CD14-positive monocyte (primary cell): ENCODE results near the gene AOPEP. TPM values are rescaled to one million over a fixed set of nuclear protein-coding genes. Genes with fewer than 3 reads are reported as not detected.

Source experiments
- DNase-seq, 3 donors: peaks; one replicate each; pipeline ENCODE4 v3.0.0-alpha.2; 2011 to 2022
- H2AFZ ChIP-seq: 2 replicates; pipeline ENCODE4 v1.6.0; 2012; ENCODE audit warnings: mild to moderate bottlenecking, low read depth, low read length, inconsistent platforms; ENCODE audit not compliant: insufficient read depth, poor library complexity, severe bottlenecking
- H3K27ac ChIP-seq, 2 donors: 1 replicate in 1 of 2; 2 replicates in 1 of 2; pipeline ENCODE4 v1.5.1; 2012 to 2013; ENCODE audit warnings: low read length in 2 of 2, control low read depth in 1 of 2, inconsistent platforms in 1 of 2, low read depth in 1 of 2, mild to moderate bottlenecking in 1 of 2
- H3K27me3 ChIP-seq, 2 donors: one replicate each; pipeline versions ENCODE4 v1.6.0 to v1.6.1; 2011 to 2013; ENCODE audit warnings: low read length in 2 of 2; ENCODE audit not compliant: control insufficient read depth in 2 of 2, insufficient read depth in 2 of 2
- H3K36me3 ChIP-seq, 2 donors: replicated peaks in 1 of 2; 1 replicate in 1 of 2; 2 replicates in 1 of 2; pipeline versions ENCODE4 v1.5.1 to v1.6.1; 2012 to 2013; ENCODE audit warnings: low read length in 2 of 2, control low read depth in 1 of 2, inconsistent platforms in 1 of 2, mild to moderate bottlenecking in 1 of 2; ENCODE audit not compliant: insufficient read depth in 2 of 2, control insufficient read depth in 1 of 2
- H3K4me1 ChIP-seq, 2 donors: 1 replicate in 1 of 2; 2 replicates in 1 of 2; pipeline versions ENCODE4 v1.5.1 to v1.6.1; 2012 to 2013; ENCODE audit warnings: low read length in 2 of 2, control low read depth in 1 of 2, inconsistent platforms in 1 of 2, mild to moderate bottlenecking in 1 of 2, moderate library complexity in 1 of 2; ENCODE audit not compliant: insufficient read depth in 2 of 2, control insufficient read depth in 1 of 2
- H3K4me2 ChIP-seq: replicated peaks from 2 replicates; pipeline ENCODE3; 2012; ENCODE audit warnings: low read length, moderate library complexity, mild to moderate bottlenecking; ENCODE audit not compliant: poor library complexity, severe bottlenecking; ENCODE audit errors: extremely low read depth
- H3K4me3 ChIP-seq, 3 experiments: fragments of 200-600 bp in 1 of 3; sonication (generic) in 1 of 3; replicated peaks in 1 of 3; 1 replicate in 2 of 3; 2 replicates in 1 of 3; pipeline ENCODE4 v1.5.1; 2011 to 2013; ENCODE audit warnings: low read length in 3 of 3, mild to moderate bottlenecking in 3 of 3, control low read depth in 2 of 3, low read depth in 2 of 3, inconsistent platforms in 1 of 3, moderate library complexity in 1 of 3
- H3K79me2 ChIP-seq: 2 replicates; pipeline ENCODE4 v1.6.0; 2012; ENCODE audit warnings: mild to moderate bottlenecking, control low read depth, inconsistent platforms, low read length, moderate library complexity; ENCODE audit not compliant: insufficient read depth
- H3K9ac ChIP-seq: 2 replicates; pipeline ENCODE4 v1.6.0; 2017; ENCODE audit warnings: low read length, mild to moderate bottlenecking; ENCODE audit not compliant: insufficient read depth, poor library complexity, severe bottlenecking
- H3K9me3 ChIP-seq, 2 donors: replicated peaks in 1 of 2; 1 replicate in 1 of 2; 2 replicates in 1 of 2; pipeline versions ENCODE4 v1.5.1 to v1.6.1; 2012 to 2013; ENCODE audit warnings: low read length in 2 of 2, control low read depth in 1 of 2; ENCODE audit not compliant: control insufficient read depth in 1 of 2, insufficient read depth in 1 of 2
- H4K20me1 ChIP-seq: 2 replicates; pipeline ENCODE4 v1.6.0; 2012; ENCODE audit warnings: mild to moderate bottlenecking, low read length, control low read depth, moderate library complexity; ENCODE audit not compliant: insufficient read depth
- H3K27ac Mint-ChIP-seq, 7 donors: one replicate each; pipeline ENCODE4 v1.8.0; 2020; ENCODE audit warnings: mild to moderate bottlenecking in 7 of 7, mixed read lengths in 7 of 7, moderate library complexity in 6 of 7, inconsistent platforms in 2 of 7
- H3K27me3 Mint-ChIP-seq, 3 donors: one replicate each; pipeline ENCODE4 v1.8.0; 2021 to 2022; ENCODE audit warnings: low read depth in 3 of 3, mild to moderate bottlenecking in 3 of 3, mixed read lengths in 3 of 3, moderate library complexity in 3 of 3, inconsistent platforms in 1 of 3
- H3K36me3 Mint-ChIP-seq, 2 donors: one replicate each; pipeline ENCODE4 v1.8.0; 2020; ENCODE audit warnings: mixed read lengths in 2 of 2, inconsistent platforms in 1 of 2, mild to moderate bottlenecking in 1 of 2
- H3K4me1 Mint-ChIP-seq: one replicate; pipeline ENCODE4 v1.8.0; 2020; ENCODE audit warnings: mild to moderate bottlenecking, mixed read lengths
- H3K4me3 Mint-ChIP-seq, 2 donors: one replicate each; pipeline ENCODE4 v1.8.0; 2020; ENCODE audit warnings: mild to moderate bottlenecking in 2 of 2, mixed read lengths in 2 of 2, moderate library complexity in 1 of 2
- H3K9me3 Mint-ChIP-seq, 7 donors: one replicate each; pipeline ENCODE4 v1.8.0; 2020 to 2022; ENCODE audit warnings: mixed read lengths in 7 of 7, mild to moderate bottlenecking in 6 of 7, moderate library complexity in 6 of 7, inconsistent platforms in 2 of 7
- WGBS: methylation state at CpG from one replicate; pipeline ENCODE4 v1.1.5; 2013; ENCODE audit warnings: missing lambda C conversion rate; ENCODE audit not compliant: insufficient coverage; 5-methylcytosine and 5-hydroxymethylcytosine counted together
- intact Hi-C, 2 donors: fragments of 100-400 bp; cut with micrococcal nuclease; formaldehyde crosslinking; loops; one replicate each; pipeline versions ENCODE4 v1.15.0 to v1.15.1; 2023
- polyA plus RNA-seq, 3 donors: library from polyadenylated mRNA; depleted of rRNA in 1 of 3; unstranded in 2 of 3; stranded (reverse) in 1 of 3; fragments of 300-500 nt in 2 of 3; fragments of >200 nt in 1 of 3; fragmentation: Illumina TruSeq in 2 of 3; gene quantifications; 1 replicate in 2 of 3; 2 replicates in 1 of 3; pipeline ENCODE4 v1.2.3, GENCODE V29; 2012 to 2021
- TF ChIP-seq, protein P1 (sequence below): fragments of 200-600 bp; IDR thresholded peaks from one replicate; pipeline ENCODE4 v1.8.0; 2022; ENCODE audit warnings: antibody characterized with exemption, mild to moderate bottlenecking

AOPEP gene
- polyA plus RNA-seq, 3 donors = 3.0 to 4.1 (median 3.1) TPM

DNA sequence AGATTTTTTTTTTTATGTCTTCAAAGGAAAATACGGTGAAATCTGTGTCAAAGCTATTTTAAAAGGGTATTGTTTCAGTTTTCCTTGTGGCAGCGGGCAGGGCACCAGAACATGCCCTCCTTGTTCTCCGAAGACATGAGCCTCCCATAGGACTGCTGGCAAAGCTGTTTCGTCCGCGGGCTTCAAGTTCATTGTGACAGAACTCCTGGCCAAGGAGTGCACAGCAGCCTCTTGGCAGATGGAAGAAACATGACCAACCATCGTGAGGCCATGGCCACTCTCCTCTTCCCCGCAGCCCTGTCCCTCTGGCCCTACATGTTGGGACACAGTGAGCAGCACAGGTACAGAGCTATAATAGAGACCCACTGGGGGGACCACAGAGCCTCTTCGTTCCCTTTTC is 99.5 kb downstream of the AOPEP start:
- Histone ChIP-seq H3K9me3 (no peaks in the 10 kb centered on the region), H2AFZ (no peak overlapping the region), H3K4me1 (no peaks in the 10 kb centered on the region), H3K4me2 (no peak overlapping the region), H3K9ac (no peak overlapping the region), H3K4me3 (no peak overlapping the region), H3K27me3 (no peaks in the 10 kb centered on the region), H3K36me3 (peaks cover 0 to 6% of the 10 kb centered on the region in 2 donors), H4K20me1 (no peaks in the 10 kb centered on the region), H3K27ac (no peak overlapping the region), H3K79me2 (no peaks in the 10 kb centered on the region)
- WGBS = 97% methylated on average over 8 of the region's 9 CpGs
- Mint-ChIP-seq H3K36me3 (peaks cover 31 to 35% of the 10 kb centered on the region in 2 donors), H3K27me3 (peaks cover 0 to 4% (median 0%) of the 10 kb centered on the region in 3 donors), H3K4me1 (no peaks in the 10 kb centered on the region), H3K9me3 (peaks cover 0 to 6% (median 2%) of the 10 kb centered on the region in 7 donors), H3K4me3 (no peak overlapping the region), H3K27ac (no peak overlapping the region)
- intact Hi-C loops = no loop called here
- TF ChIP-seq, protein P1, sequence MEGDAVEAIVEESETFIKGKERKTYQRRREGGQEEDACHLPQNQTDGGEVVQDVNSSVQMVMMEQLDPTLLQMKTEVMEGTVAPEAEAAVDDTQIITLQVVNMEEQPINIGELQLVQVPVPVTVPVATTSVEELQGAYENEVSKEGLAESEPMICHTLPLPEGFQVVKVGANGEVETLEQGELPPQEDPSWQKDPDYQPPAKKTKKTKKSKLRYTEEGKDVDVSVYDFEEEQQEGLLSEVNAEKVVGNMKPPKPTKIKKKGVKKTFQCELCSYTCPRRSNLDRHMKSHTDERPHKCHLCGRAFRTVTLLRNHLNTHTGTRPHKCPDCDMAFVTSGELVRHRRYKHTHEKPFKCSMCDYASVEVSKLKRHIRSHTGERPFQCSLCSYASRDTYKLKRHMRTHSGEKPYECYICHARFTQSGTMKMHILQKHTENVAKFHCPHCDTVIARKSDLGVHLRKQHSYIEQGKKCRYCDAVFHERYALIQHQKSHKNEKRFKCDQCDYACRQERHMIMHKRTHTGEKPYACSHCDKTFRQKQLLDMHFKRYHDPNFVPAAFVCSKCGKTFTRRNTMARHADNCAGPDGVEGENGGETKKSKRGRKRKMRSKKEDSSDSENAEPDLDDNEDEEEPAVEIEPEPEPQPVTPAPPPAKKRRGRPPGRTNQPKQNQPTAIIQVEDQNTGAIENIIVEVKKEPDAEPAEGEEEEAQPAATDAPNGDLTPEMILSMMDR = no peak
- no peak for DNase-seq

GRCh38 chr9:94826644-94827410 is 100.3 kb downstream of the AOPEP start:
- Histone ChIP-seq H3K79me2 (no peaks in the 10 kb centered on the region), H2AFZ (no peak overlapping the region), H3K27me3 (no peaks in the 10 kb centered on the region), H3K27ac (no peak overlapping the region), H3K4me1 (no peaks in the 10 kb centered on the region), H3K36me3 (peaks cover 0 to 6% of the 10 kb centered on the region in 2 donors), H4K20me1 (no peaks in the 10 kb centered on the region), H3K9ac (no peak overlapping the region), H3K4me2 (no peak overlapping the region), H3K9me3 (no peaks in the 10 kb centered on the region), H3K4me3 (no peak overlapping the region)
- Mint-ChIP-seq H3K36me3 (peaks cover 28 to 38% of the 10 kb centered on the region in 2 donors), H3K4me3 (no peak overlapping the region), H3K27ac (no peak overlapping the region), H3K4me1 (no peaks in the 10 kb centered on the region), H3K27me3 (peaks cover 0 to 4% (median 0%) of the 10 kb centered on the region in 3 donors), H3K9me3 (peaks cover 0 to 6% (median 3%) of the 10 kb centered on the region in 7 donors)
- intact Hi-C loops = no loop called here
- TF ChIP-seq, protein P1 = no peak
- WGBS = no CpG with 5 or more reads among the region's 3 CpGs
- DNase-seq = no peak
